ENCODE results near the gene SIMC1. TPM values are rescaled to one million over a fixed set of nuclear protein-coding genes. Genes with fewer than 3 reads are reported as not detected.
"Not testable (repeated sequence)": the region's sequence is repeated elsewhere in the genome, so short reads cannot be mapped to it uniquely, and the experiment has no call there.

Gene SIMC1
- total and polyA plus RNA-seq, 5 experiments from 2014 or later: 2.4 to 23.0 (median 11.1) TPM

DNA sequence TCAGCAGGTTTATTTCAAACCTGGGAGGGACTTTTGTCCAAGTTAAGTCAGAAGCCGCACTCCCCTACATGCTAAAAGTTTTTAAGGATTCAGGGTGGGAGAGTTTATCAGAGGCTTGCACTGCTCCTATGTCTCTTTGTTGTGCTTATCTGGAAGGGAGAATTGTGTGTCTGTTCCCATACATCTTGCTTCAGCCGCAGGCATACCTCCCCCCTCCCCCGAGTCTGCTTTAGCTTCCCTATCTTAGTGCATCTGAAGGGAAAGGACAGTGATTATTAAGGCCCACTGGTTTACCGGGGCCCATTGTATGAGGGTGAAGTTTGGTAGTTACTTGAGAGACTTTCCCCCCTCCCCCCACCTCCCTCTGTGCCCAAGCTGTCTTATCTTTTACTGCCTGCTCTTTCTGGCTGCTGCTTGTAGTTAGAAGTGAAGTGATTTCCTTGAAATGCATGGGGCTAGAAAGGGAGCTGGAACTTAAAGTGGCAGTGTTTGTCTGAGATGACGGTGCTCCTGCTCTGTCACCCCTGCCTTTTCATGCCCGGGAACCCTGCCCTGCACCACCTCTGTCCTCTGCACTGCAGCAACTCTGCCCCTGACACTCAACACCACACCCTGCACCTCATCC, 40.9 kb upstream of the SIMC1 start:
- POLR2A ChIA-PET, DNase-seq, H3K27ac Mint-ChIP-seq, H3K36me3 Mint-ChIP-seq, ATAC-seq, H3K9me3 Mint-ChIP-seq: not testable (repeated sequence)
- Mint-ChIP-seq H3K27me3 (peaks cover 5 to 30% (median 10%) of the 10 kb centered on the region in 5 donors), H3K4me3 (peak overlapping the region in 1 of 10 donors; percentile 34), H3K4me1 (peaks cover 0 to 18% (median 8%) of the 10 kb centered on the region in 4 donors)

- H3K4me1 Mint-ChIP-seq: peaks cover 0 to 18% (median 8%) of the 10 kb centered on the region in 4 donors
- DNase-seq, H3K9me3 Mint-ChIP-seq, H3K27ac Mint-ChIP-seq, ATAC-seq, H3K36me3 Mint-ChIP-seq, POLR2A ChIA-PET: not testable (repeated sequence)
- H3K4me3 Mint-ChIP-seq: peak overlapping the region in 2 of 10 donors; percentile 71 to 83
- H3K27me3 Mint-ChIP-seq: peaks cover 5 to 35% (median 11%) of the 10 kb centered on the region in 5 donors
Measured at GRCh38 chr5:176198299-176198698, 39.9 kb upstream of the SIMC1 start.

GRCh38 chr5:176198991-176199733, 39.1 kb upstream of the SIMC1 start:
- peak; percentile 38 to 56 for ATAC-seq
- H3K9me3 Mint-ChIP-seq, POLR2A ChIA-PET, H3K27ac Mint-ChIP-seq, H3K36me3 Mint-ChIP-seq: not testable (repeated sequence)
- Mint-ChIP-seq H3K4me1 (peaks cover 0 to 18% (median 8%) of the 10 kb centered on the region in 4 donors), H3K4me3 (peak overlapping the region; percentile 43 to 83 (median 70)), H3K27me3 (peaks cover 3 to 35% (median 11%) of the 10 kb centered on the region in 5 donors)
- peak in 3 of 10 donors; percentile 13 to 16 (median 15) for DNase-seq

DNA sequence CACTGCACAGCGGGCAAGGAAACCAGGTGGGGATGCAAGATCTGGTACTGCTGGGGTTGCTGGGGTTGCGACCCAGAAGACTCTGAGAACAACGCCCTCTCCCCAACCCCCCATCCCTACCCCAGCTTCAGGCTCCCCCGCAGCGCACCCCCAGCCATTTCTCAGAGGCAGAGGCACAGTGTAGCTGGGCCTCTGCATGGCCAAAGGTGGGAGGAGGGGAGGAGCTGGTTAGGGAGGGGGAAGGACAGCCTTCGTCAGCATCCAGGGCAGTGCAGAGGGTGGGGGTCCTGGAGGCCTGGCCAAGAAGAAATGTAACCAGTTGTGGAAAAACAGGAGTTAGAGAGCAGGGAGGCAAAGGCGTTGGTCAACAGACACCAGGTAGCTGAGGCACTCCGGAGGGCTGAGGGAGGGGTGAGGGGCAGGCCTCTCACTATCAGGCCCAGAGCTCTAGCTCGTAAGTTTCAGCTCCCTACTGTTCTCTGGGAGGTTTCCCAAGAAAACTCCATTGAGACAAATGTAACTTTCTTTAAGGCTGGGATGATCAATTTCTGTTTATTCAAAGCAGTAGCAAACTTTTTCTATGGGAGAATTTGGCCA, 38.3 kb upstream of the SIMC1 start:
- H3K36me3 Mint-ChIP-seq, H3K9me3 Mint-ChIP-seq, H3K27ac Mint-ChIP-seq, POLR2A ChIA-PET, ATAC-seq, DNase-seq: not testable (repeated sequence)
- Mint-ChIP-seq H3K4me1 (peaks cover 0 to 18% (median 8%) of the 10 kb centered on the region in 4 donors), H3K27me3 (peaks cover 3 to 36% (median 11%) of the 10 kb centered on the region in 5 donors), H3K4me3 (peak overlapping the region in 8 of 10 donors; percentile 43 to 83 (median 74))

- no peaks in the 10 kb centered on the region for H3K36me3 Mint-ChIP-seq
- no peak overlapping the region for H3K4me3 Mint-ChIP-seq
- H3K9me3 Mint-ChIP-seq: no peaks in the 10 kb centered on the region
- DNase-seq (no peak), ATAC-seq (no peak)
- POLR2A ChIA-PET: no interaction called here
- peak overlapping the region in 1 of 10 donors; percentile 33 for H3K27ac Mint-ChIP-seq
- peaks cover 3 to 32% (median 10%) of the 10 kb centered on the region in 5 donors for H3K27me3 Mint-ChIP-seq
- H3K4me1 Mint-ChIP-seq: peaks cover 0 to 12% (median 4%) of the 10 kb centered on the region in 4 donors
Measured at GRCh38 chr5:176201811-176202210, 36.4 kb upstream of the SIMC1 start.

DNA sequence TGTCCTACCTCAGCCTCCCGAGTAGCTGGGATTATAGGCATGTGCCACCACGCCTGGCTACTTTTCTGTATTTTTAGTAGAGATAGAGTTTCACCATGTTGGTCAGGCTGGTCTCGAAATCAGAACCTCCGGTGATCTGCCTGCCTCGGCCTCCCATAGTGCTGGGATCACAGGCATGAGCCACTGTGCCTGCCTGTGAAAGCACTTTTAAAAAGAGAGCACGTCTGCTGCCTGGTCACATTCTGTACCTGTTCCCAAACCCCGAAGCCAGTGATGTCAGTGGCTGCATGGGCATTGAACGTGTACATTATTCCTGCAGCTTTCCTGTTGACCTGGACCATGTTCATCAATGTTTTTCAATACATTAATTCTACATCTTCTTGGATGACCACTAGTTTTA, 35.1 kb upstream of the SIMC1 start:
- Mint-ChIP-seq H3K4me3 (no peak overlapping the region), H3K27me3 (peaks cover 3 to 27% (median 9%) of the 10 kb centered on the region in 5 donors), H3K4me1 (peaks cover 0 to 12% (median 3%) of the 10 kb centered on the region in 4 donors), H3K27ac (no peak overlapping the region), H3K9me3 (no peaks in the 10 kb centered on the region), H3K36me3 (no peaks in the 10 kb centered on the region)
- DNase-seq (no peak), ATAC-seq (no peak)
- POLR2A ChIA-PET: no interaction called here

GRCh38 chr5:176203535-176203934, 34.7 kb upstream of the SIMC1 start:
- DNase-seq, ATAC-seq, H3K4me3 Mint-ChIP-seq, H3K9me3 Mint-ChIP-seq, H3K36me3 Mint-ChIP-seq, POLR2A ChIA-PET, H3K27ac Mint-ChIP-seq: not testable (repeated sequence)
- Mint-ChIP-seq H3K27me3 (peaks cover 3 to 24% (median 9%) of the 10 kb centered on the region in 5 donors), H3K4me1 (peaks cover 0 to 12% (median 3%) of the 10 kb centered on the region in 4 donors)

DNA sequence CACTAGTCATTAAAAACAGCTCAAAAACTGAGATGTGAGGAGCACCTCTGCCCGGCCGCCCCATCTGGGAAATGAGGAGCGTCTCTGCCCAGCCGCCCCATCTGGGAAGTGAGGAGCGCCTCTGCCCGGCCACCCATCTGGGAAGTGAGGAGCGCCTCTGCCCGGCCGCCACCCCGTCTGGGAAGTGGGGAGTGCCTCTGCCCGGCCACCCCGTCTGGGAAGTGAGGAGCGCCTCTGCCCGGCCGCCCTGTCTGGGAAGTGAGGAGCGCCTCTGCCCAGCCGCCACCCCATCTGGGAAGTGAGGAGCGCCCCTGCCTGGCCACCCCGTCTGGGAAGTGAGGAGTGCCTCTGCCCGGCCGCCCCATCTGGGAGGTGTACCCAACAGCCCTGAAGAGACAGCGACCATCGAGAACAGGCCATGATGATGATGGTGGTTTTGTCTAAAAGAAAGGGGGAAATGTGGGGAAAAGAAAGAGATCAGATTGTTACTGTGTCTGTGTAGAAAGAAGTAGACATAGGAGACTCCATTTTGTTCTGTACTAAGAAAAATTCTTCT, 23.7 kb upstream of the SIMC1 start:
- H3K27ac Mint-ChIP-seq, DNase-seq, ATAC-seq, H3K4me1 Mint-ChIP-seq, POLR2A ChIA-PET, H3K4me3 Mint-ChIP-seq, H3K9me3 Mint-ChIP-seq, H3K36me3 Mint-ChIP-seq: not testable (repeated sequence)
- peaks cover 2 to 17% (median 12%) of the 10 kb centered on the region in 5 donors for H3K27me3 Mint-ChIP-seq

GRCh38 chr5:176216393-176216916, 21.8 kb upstream of the SIMC1 start:
- H3K4me3 Mint-ChIP-seq: peak overlapping the region; percentile 42 to 73 (median 46)
- H3K27ac Mint-ChIP-seq: peak overlapping the region in 2 of 10 donors; percentile 34 to 57
- ATAC-seq, DNase-seq, H3K36me3 Mint-ChIP-seq, POLR2A ChIA-PET, H3K9me3 Mint-ChIP-seq, H3K4me1 Mint-ChIP-seq: not testable (repeated sequence)
- H3K27me3 Mint-ChIP-seq: peaks cover 4 to 17% (median 11%) of the 10 kb centered on the region in 5 donors

GRCh38 chr5:176217188-176217729, 21.0 kb upstream of the SIMC1 start:
- POLR2A ChIA-PET, ATAC-seq, H3K4me3 Mint-ChIP-seq, H3K9me3 Mint-ChIP-seq, H3K36me3 Mint-ChIP-seq, H3K4me1 Mint-ChIP-seq, H3K27ac Mint-ChIP-seq, DNase-seq: not testable (repeated sequence)
- peaks cover 4 to 17% (median 9%) of the 10 kb centered on the region in 5 donors for H3K27me3 Mint-ChIP-seq

DNA sequence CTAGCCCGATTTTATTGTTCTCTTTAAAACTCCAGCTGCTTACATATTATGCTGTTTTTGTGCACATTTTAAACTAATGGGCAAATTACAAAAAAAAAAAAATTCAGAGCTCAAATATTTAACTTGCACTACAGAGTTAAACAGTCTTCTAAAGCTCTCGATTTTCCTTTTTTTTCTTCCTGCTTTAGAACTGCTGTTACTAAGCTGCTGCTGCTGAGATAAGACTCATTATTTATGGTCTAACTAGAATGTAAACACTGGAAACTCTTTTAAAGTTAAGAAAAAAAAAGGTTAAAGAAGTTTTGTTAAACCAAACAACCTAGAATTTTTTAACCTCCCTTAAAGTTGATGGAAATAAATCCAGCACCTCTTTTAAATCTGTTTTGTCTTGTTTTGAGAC, 20.5 kb upstream of the SIMC1 start:
- DNase-seq, H3K4me1 Mint-ChIP-seq, ATAC-seq, H3K36me3 Mint-ChIP-seq, H3K4me3 Mint-ChIP-seq, H3K9me3 Mint-ChIP-seq, H3K27ac Mint-ChIP-seq, POLR2A ChIA-PET: not testable (repeated sequence)
- peaks cover 4 to 17% (median 9%) of the 10 kb centered on the region in 5 donors for H3K27me3 Mint-ChIP-seq

DNA sequence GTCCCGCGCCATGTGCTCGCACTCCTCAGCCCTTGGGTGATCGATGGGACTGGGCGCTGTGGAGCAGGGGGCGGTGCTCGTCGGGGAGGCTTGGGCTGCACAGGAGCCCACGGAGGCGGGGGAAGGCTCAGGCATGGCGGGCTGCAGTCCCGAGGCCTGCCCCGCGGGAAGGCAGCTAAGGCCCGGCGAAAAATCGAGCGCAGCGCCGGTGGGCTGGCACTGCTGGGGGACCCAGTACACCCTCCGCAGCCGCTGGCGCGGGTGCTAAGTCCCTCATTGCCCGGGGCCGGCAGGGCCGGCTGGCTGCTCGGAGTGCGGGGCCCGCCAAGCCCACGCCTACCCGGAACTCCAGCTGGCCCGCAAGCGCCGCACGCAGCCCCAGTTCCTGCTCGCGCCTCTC, 16.2 kb upstream of the SIMC1 start:
- H3K4me3 Mint-ChIP-seq, ATAC-seq, H3K27ac Mint-ChIP-seq, H3K36me3 Mint-ChIP-seq, H3K4me1 Mint-ChIP-seq, POLR2A ChIA-PET, DNase-seq, H3K9me3 Mint-ChIP-seq, H3K27me3 Mint-ChIP-seq: not testable (repeated sequence)
